ENCODE data around the gene RAB31. TPM values are rescaled to one million over a fixed set of nuclear protein-coding genes. Genes with fewer than 3 reads are reported as not detected.

Gene RAB31
- total RNA-seq, 2 donors from 2014 or later, result 7.7 to 86.9 TPM

DNA sequence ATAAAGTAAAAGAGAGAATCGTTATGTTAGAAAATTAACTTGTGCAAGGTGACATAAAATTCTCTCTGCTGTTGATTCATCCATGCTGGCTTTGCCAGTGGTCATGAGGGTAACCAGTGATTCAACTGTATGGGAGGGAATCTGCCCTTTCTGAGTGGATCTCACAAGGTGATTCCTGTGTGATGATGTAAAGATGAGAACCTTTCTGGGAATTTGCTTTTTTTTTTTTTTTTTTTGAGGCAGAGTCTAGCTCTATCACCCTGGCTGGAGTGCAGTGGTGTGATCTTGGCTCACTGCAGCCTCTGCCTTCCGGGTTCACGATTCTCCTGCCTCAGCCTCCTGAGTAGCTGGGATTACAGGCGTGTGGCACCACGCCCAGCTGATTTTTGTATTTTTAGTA is 23.3 kb downstream of the RAB31 start:
- intact Hi-C loops (cut with DNase I), result no loop called here
- H3K27me3 ChIP-seq (replicated peaks; ENCODE audit: insufficient read depth), result no peaks in the 10 kb centered on the region
- DNase-seq (ENCODE audit: low spot score), result no peak
- H3K36me3 ChIP-seq, result no peaks in the 10 kb centered on the region
- no peak overlapping the region for H3K4me3 ChIP-seq
- TF ChIP-seq, protein P1, sequence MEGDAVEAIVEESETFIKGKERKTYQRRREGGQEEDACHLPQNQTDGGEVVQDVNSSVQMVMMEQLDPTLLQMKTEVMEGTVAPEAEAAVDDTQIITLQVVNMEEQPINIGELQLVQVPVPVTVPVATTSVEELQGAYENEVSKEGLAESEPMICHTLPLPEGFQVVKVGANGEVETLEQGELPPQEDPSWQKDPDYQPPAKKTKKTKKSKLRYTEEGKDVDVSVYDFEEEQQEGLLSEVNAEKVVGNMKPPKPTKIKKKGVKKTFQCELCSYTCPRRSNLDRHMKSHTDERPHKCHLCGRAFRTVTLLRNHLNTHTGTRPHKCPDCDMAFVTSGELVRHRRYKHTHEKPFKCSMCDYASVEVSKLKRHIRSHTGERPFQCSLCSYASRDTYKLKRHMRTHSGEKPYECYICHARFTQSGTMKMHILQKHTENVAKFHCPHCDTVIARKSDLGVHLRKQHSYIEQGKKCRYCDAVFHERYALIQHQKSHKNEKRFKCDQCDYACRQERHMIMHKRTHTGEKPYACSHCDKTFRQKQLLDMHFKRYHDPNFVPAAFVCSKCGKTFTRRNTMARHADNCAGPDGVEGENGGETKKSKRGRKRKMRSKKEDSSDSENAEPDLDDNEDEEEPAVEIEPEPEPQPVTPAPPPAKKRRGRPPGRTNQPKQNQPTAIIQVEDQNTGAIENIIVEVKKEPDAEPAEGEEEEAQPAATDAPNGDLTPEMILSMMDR (IDR thresholded peaks at IDR 0.05), result no peak
- TF ChIP-seq POLR2AphosphoS5 (IDR thresholded peaks at IDR 0.05), result no peak
- no peaks in the 10 kb centered on the region for H3K4me1 ChIP-seq (replicated peaks)
- no peak overlapping the region for H3K27ac ChIP-seq
- H3K9me3 ChIP-seq, result no peaks in the 10 kb centered on the region
- WGBS, result 80% methylated on average over 5 of the region's 5 CpGs

DNA sequence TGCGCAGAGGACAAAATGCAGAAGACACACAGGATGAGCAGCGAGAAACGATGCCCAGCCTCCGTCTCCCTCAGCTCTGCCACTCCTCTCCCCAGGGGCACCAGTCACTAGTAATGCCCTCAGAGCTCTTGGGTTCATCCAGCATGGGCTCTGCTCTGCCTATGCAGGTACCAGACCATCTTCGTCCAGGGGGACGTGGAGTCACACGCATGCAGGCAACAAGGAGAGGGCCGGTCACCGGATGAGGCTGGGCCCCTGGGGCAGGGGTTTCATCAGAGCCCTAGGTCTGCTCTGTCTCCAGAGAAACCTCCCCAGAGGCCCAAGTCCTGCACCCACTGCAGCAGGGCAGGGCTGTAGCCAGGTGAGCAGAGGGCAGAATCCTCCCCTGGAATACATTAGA is 23.9 kb downstream of the RAB31 start:
- Histone ChIP-seq H3K27ac (no peak overlapping the region), H3K4me3 (no peak overlapping the region), H3K4me1 (replicated peaks) (no peaks in the 10 kb centered on the region), H3K9me3 (no peaks in the 10 kb centered on the region), H3K36me3 (no peaks in the 10 kb centered on the region), H3K27me3 (replicated peaks; ENCODE audit: insufficient read depth) (no peaks in the 10 kb centered on the region)
- DNase-seq (ENCODE audit: low spot score), result no peak
- no peak for TF ChIP-seq POLR2AphosphoS5 (IDR thresholded peaks at IDR 0.05)
- WGBS, result 85% methylated on average over 9 of the region's 9 CpGs
- intact Hi-C loops (cut with DNase I), result no loop called here

DNA sequence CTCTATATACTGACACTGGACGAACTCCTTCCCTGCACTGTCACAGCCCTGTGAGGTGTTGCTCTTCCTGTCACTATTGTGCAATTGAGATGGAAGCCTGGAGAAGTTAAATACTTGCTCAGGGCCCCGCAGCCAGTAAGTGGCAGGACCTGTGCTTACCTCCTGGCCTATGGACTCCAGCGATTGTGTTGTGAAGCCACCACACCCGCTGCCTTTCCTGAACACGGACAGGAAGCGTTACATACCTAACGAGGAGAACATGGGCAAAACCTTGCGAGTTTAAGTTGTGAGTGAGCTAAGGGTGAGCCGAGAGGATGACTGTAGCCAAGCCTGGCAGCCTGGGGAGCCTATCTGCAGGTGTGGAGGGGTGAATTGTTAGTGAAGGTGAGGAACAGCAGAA is 26.1 kb downstream of the RAB31 start:
- intact Hi-C loops (cut with DNase I), result no loop called here
- no peak for DNase-seq (ENCODE audit: low spot score)
- no peaks in the 10 kb centered on the region for H3K27me3 ChIP-seq (replicated peaks; ENCODE audit: insufficient read depth)

DNA sequence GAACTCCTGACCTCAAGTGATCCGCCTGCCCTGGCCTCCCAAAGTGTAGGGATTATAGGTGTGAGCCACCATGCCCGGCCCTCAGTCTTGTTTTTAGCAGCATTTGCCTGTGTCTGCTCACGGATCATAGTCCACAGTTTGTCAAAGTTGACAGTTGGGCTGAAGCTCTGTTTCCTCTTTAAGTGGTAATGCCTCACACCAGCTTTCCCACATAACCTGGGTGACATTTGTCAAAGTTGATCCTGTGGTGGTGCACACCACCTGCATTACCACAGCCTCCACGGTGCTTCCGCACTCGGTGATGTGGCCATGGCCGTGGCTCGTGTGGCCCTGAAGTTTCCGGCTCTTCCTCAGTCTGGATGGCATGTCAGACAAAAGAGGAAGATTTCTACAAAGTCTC is 27.1 kb downstream of the RAB31 start:
- no peak for DNase-seq (ENCODE audit: low spot score)
- Histone ChIP-seq H3K4me3 (no peak overlapping the region), H3K36me3 (no peaks in the 10 kb centered on the region), H3K27me3 (replicated peaks; ENCODE audit: insufficient read depth) (no peaks in the 10 kb centered on the region), H3K27ac (no peak overlapping the region), H3K9me3 (no peaks in the 10 kb centered on the region), H3K4me1 (replicated peaks) (no peaks in the 10 kb centered on the region)
- intact Hi-C loops (cut with DNase I), result no loop called here
- WGBS, result 96% methylated on average over 9 of the region's 9 CpGs
- no peak for TF ChIP-seq POLR2A (IDR thresholded peaks at IDR 0.05)
- TF ChIP-seq POLR2AphosphoS5 (IDR thresholded peaks at IDR 0.05), result no peak
- TF ChIP-seq, protein P1 (IDR thresholded peaks at IDR 0.05), result no peak

More for the DNA sequence above, 26.1 kb downstream of the RAB31 start:
- H3K36me3 ChIP-seq, result no peaks in the 10 kb centered on the region
- H3K4me1 ChIP-seq (replicated peaks), result no peaks in the 10 kb centered on the region
- H3K9me3 ChIP-seq, result no peaks in the 10 kb centered on the region
- WGBS, result 69% methylated on average over 9 of the region's 9 CpGs
- no peak overlapping the region for H3K4me3 ChIP-seq
- no peak for TF ChIP-seq POLR2A (IDR thresholded peaks at IDR 0.05)
- TF ChIP-seq POLR2AphosphoS5 (IDR thresholded peaks at IDR 0.05), result no peak
- H3K27ac ChIP-seq, result no peak overlapping the region

DNA sequence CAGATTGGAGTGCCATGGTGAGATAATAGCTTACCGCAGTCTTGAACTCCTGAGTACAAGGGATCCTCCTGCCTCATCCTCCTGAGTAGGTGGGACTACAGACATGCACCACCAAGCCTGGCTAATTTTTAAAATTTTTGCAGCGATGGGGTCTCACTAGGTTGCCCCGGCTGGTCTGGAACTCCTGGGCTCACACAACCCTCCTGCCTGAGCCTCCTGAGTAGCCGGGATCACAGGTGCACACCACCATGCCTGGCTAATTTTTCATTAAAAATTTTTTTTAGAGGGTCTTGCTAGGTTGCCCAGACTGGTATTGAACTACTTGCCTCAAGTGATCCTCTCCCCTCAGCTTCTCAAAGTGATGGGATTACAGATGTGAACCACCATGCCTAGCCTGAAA is 27.8 kb downstream of the RAB31 start:
- TF ChIP-seq POLR2AphosphoS5 (IDR thresholded peaks at IDR 0.05) (no peak), POLR2A (IDR thresholded peaks at IDR 0.05) (no peak)
- TF ChIP-seq, protein P1 (IDR thresholded peaks at IDR 0.05), result no peak
- intact Hi-C loops (cut with DNase I), result no loop called here
- H3K4me1 ChIP-seq (replicated peaks), result no peaks in the 10 kb centered on the region
- H3K27me3 ChIP-seq (replicated peaks; ENCODE audit: insufficient read depth), result no peaks in the 10 kb centered on the region
- DNase-seq (ENCODE audit: low spot score), result no peak
- H3K36me3 ChIP-seq, result no peaks in the 10 kb centered on the region
- no peak overlapping the region for H3K27ac ChIP-seq
- no peak overlapping the region for H3K4me3 ChIP-seq
- 69% methylated on average over 4 of the region's 4 CpGs for WGBS
- H3K9me3 ChIP-seq, result no peaks in the 10 kb centered on the region

DNA sequence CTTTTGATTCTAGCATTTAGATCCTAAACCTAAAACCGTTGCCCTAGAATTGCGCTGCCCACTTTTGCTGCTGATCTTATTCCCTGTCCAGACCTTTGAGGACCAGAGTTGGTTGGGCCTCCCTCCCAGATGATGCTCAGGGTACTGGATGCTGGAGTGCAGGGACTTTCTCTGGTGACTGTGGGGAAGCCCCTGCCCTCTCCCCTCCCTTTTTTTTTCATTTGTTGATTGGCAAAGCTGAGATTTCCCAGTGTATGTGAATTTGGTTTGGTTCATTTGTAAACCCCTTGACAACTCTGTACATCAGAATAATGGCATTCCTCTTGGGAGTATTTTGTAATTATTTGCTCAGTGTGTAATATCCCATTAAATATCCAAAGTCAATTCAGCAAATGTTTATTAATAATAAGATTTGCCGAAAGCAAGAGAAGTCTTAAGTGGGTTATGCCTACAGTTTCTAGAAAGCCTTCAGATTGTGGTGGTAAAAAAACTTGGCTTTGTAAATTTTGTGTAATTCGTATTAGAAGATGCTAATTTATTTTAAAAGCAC is 28.3 kb downstream of the RAB31 start:
- WGBS, result 39% methylated on average over 4 of the region's 4 CpGs
- H3K27me3 ChIP-seq (replicated peaks; ENCODE audit: insufficient read depth), result no peaks in the 10 kb centered on the region
- intact Hi-C loops (cut with DNase I), result no loop called here
- TF ChIP-seq, protein P1 (IDR thresholded peaks at IDR 0.05), result no peak
- TF ChIP-seq POLR2AphosphoS5 (IDR thresholded peaks at IDR 0.05) (no peak), POLR2A (IDR thresholded peaks at IDR 0.05) (no peak)
- H3K4me1 ChIP-seq (replicated peaks), result no peaks in the 10 kb centered on the region
- no peaks in the 10 kb centered on the region for H3K36me3 ChIP-seq
- no peak for DNase-seq (ENCODE audit: low spot score)
- no peaks in the 10 kb centered on the region for H3K9me3 ChIP-seq
- no peak overlapping the region for H3K4me3 ChIP-seq
- no peak overlapping the region for H3K27ac ChIP-seq
